IPS-18a (cell line): ENCODE measurements around the gene TMEM270.
"Not testable (repeated sequence)": the region's sequence is repeated elsewhere in the genome, so short reads cannot be mapped to it uniquely, and the experiment has no call there.

Experiments used
- H3K27ac ChIP-seq: one replicate; pipeline ENCODE4 v1.5.1; 2013; ENCODE audit warnings: low read length
- H3K27me3 ChIP-seq: one replicate; pipeline ENCODE4 v1.6.1; 2013; ENCODE audit warnings: mild to moderate bottlenecking, low read length; ENCODE audit not compliant: control insufficient read depth, insufficient read depth
- H3K36me3 ChIP-seq: one replicate; pipeline ENCODE4 v1.6.1; 2013; ENCODE audit warnings: low read depth, low read length; ENCODE audit not compliant: control insufficient read depth
- H3K4me1 ChIP-seq: one replicate; pipeline ENCODE4 v1.6.1; 2013; ENCODE audit warnings: low read depth, low read length; ENCODE audit not compliant: control insufficient read depth
- H3K4me3 ChIP-seq: one replicate; pipeline ENCODE4 v1.5.1; 2013; ENCODE audit warnings: low read length
- H3K9ac ChIP-seq: one replicate; pipeline ENCODE4 v1.6.1; 2013; ENCODE audit warnings: mild to moderate bottlenecking, low read length, moderate library complexity
- H3K9me3 ChIP-seq: one replicate; pipeline ENCODE4 v1.6.1; 2013; ENCODE audit warnings: low read depth, low read length; ENCODE audit not compliant: control insufficient read depth

Gene TMEM270

DNA sequence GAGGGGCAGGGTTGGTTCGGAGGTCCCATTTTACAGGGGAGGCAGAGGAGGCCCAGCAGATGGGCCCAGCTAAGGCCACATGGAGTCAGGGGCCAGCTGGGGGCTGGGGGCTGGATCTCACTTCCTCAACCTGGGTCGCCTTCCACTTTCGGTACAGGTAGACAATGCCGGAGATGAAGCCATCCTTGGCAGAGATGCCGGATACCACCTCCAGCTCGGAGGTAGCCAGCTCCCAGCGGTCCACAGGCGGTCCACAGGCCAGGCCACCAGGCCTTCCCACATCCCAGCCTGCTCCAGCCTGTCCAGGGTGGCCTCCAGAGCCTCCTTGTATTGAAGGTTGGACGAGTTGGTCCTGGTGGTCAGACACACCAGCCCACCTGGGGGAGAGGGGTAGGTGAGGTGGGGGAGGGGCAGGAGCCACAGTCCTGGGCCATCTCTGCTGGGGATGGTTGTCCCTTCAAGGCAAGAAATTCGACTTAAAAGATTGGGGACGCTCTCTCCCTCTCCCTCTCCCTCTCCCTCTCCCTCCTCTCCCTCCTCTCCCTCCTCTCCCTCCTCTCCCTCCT lies 26.2 kb upstream of the TMEM270 start:
- no peak overlapping the region for H3K4me3 ChIP-seq
- peaks cover 34% of the 10 kb centered on the region for H3K4me1 ChIP-seq
- no peak overlapping the region for H3K9ac ChIP-seq
- H3K36me3 ChIP-seq, result no peaks in the 10 kb centered on the region
- H3K9me3 ChIP-seq, result no peaks in the 10 kb centered on the region
- no peaks in the 10 kb centered on the region for H3K27me3 ChIP-seq
- no peak overlapping the region for H3K27ac ChIP-seq

GRCh38 chr7:73837167-73837566 lies 23.8 kb upstream of the TMEM270 start:
- not testable (repeated sequence) for H3K9ac ChIP-seq, H3K27me3 ChIP-seq, H3K4me3 ChIP-seq, H3K36me3 ChIP-seq, H3K27ac ChIP-seq, H3K9me3 ChIP-seq
- H3K4me1 ChIP-seq, result peaks cover 12% of the 10 kb centered on the region

DNA sequence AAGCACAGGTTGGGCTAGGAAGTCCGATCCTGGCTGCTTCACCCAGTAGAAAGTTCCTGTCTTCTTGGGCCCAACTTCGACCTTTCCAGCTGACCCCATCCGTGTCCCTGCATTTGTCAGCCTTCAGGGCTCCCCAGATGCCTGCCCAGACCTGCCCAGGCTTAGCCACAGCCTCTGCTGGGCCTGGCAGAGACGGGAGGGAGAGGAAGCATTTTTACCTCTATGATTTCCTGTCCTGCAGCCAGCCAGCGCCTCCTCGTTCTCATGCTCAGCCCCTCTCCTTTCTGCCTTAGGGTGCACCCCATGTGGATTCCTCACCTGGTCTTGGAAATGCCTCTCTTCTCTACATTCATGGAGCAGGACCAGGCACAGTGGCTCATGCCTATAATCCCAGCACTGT lies 22.3 kb upstream of the TMEM270 start:
- Histone ChIP-seq H3K4me1 (peaks cover 1% of the 10 kb centered on the region), H3K36me3 (no peaks in the 10 kb centered on the region), H3K9ac (no peak overlapping the region), H3K9me3 (no peaks in the 10 kb centered on the region), H3K27ac (no peak overlapping the region), H3K27me3 (no peaks in the 10 kb centered on the region), H3K4me3 (no peak overlapping the region)

GRCh38 chr7:73839290-73839689 lies 21.7 kb upstream of the TMEM270 start:
- H3K4me1 ChIP-seq, result no peaks in the 10 kb centered on the region
- H3K27me3 ChIP-seq, result no peaks in the 10 kb centered on the region
- H3K9me3 ChIP-seq, result no peaks in the 10 kb centered on the region
- H3K27ac ChIP-seq, result no peak overlapping the region
- no peak overlapping the region for H3K9ac ChIP-seq
- no peak overlapping the region for H3K4me3 ChIP-seq
- H3K36me3 ChIP-seq, result no peaks in the 10 kb centered on the region

DNA sequence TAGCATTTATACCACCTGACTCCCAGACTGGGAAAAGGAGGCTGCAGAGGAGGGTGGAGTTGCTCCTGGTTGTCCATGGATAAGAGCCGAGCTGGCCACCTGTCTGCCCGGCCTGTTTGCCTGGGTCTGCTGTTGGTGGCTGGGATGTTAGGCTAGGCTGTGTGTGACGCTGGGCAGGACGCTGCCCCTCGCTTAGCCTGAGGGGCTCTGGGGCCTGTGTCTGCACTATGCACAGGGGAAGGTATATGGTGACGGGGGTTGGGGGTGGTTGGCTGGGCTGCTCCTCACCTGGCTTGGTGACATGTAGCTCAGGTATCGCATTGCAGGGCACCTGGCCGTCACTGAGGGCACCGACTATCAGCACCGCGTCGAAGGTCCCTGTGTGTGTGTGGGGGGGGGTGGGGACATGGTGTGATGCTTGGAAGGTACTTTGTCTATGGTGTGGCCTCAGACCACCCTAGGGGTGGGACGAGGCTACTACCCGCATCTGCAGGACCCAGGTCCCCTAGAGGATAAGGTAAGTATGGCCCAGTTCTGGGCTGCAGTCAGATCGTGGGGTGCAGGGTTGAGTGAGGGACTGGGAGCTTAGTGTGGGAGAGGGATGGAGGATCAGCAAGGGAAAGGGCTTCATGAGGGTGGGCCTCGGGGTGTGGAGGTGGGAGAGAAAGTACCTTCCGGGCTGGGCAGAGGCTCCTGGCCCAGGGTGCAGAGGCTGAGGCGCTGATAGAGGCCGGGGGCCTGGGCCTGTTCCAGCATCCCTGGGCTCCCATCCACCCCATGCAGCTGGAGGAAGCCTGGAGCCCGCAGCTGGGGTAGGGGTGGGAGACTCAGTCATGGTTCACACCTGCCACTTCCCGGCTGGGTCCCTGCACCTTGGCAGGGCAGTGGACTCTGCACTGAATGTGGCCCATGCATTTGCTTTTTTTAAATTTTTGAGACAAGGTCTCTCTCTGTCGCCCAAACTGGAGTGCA lies 20.9 kb upstream of the TMEM270 start:
- Histone ChIP-seq H3K36me3 (no peaks in the 10 kb centered on the region), H3K27me3 (no peaks in the 10 kb centered on the region), H3K9ac (no peak overlapping the region), H3K4me3 (no peak overlapping the region), H3K9me3 (no peaks in the 10 kb centered on the region), H3K27ac (no peak overlapping the region), H3K4me1 (no peaks in the 10 kb centered on the region)

- Histone ChIP-seq H3K36me3 (no peaks in the 10 kb centered on the region), H3K4me1 (no peaks in the 10 kb centered on the region), H3K27me3 (no peaks in the 10 kb centered on the region), H3K9ac (no peak overlapping the region), H3K27ac (no peak overlapping the region), H3K4me3 (no peak overlapping the region), H3K9me3 (no peaks in the 10 kb centered on the region)
These were observed 20.1 kb upstream of the TMEM270 start for GRCh38 chr7:73840715-73841379.

GRCh38 chr7:73841689-73842066 lies 19.3 kb upstream of the TMEM270 start:
- Histone ChIP-seq H3K27ac (peak overlapping the region; percentile 47), H3K27me3 (no peaks in the 10 kb centered on the region), H3K36me3 (no peaks in the 10 kb centered on the region), H3K4me1 (no peaks in the 10 kb centered on the region), H3K4me3 (peak overlapping the region; percentile 76), H3K9me3 (no peaks in the 10 kb centered on the region), H3K9ac (peak overlapping the region; percentile 48)

DNA sequence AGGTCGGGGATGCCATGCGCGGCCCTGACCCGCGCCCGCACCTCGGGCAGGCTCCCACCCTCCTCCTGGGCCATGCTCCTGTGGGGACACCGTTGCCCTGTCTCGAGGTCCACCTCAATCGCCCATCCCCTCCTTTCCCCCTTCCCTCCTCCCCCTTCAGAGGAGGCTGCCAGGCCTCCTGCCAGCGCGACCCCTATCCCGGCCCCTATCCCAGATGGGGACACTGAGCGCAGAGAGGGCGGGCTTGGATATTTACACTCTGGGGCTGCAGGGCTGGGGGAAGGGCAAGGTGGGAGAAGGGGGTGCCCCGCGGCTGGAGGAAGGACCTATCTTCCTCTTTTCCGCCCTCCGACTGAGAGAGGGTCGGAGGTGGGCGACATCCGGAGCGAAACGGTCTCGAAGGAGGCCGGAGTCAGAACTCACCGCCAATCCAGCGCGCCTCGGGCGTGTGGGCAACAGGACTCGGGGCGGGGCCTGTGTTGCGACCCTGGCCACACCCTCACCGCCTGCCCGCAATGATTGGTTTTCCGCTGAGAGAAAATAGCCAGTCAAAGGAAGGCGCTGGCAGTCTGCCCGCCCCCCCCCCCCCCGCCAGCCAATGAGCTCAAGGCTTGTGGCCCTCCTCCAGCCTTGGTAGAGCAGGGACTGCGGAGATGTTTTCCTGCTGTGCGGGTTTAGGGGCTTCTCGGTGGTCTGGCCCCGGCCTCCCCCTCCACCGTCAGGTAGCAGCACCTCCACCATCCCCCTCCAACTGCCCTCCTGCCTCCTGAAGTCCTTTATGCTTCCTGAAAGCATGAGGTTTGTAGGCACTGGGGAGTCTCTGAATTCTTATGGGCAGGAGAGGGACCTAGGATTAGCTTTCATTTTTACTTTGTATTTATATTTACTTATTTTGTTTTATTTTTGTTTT lies 18.6 kb upstream of the TMEM270 start, which contains the start of gene METTL27:
TSS of gene METTL27 (minus strand) at position 450 of the 910 bp plus-strand sequence. CDS start at position 74, 376 bp downstream.
- Histone ChIP-seq H3K4me1 (no peaks in the 10 kb centered on the region), H3K4me3 (peak within 1 kb of the TSS; percentile 76), H3K9me3 (no peaks in the 10 kb centered on the region), H3K27me3 (no peaks in the 10 kb centered on the region), H3K9ac (peak within 1 kb of the TSS; percentile 48), H3K27ac (peak within 1 kb of the TSS; percentile 47), H3K36me3 (no peaks in the 10 kb centered on the region)

DNA sequence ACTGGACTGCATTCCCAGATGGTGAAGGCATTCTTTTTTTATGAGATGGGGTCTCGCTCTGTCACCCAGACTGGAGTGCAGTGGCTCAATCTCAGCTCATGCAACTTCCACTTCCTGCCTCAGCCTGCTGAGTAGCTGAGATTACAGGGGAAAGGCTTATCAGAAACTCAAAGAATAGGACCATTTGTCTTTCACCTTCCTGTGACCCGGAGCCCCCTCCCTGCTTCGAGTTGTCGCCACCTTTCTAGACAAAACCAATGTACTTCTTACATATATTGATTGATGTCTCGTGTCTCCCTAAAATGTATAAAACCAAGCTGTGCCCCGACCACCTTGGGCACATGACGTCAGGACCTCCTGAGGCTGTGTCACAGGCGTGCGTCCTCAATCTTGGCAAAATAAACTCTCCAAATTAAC lies 16.8 kb upstream of the TMEM270 start:
- H3K27me3 ChIP-seq, result no peaks in the 10 kb centered on the region
- H3K9ac ChIP-seq, result no peak overlapping the region
- H3K27ac ChIP-seq, result no peak overlapping the region
- no peaks in the 10 kb centered on the region for H3K4me1 ChIP-seq
- no peak overlapping the region for H3K4me3 ChIP-seq
- H3K36me3 ChIP-seq, result no peaks in the 10 kb centered on the region
- no peaks in the 10 kb centered on the region for H3K9me3 ChIP-seq

DNA sequence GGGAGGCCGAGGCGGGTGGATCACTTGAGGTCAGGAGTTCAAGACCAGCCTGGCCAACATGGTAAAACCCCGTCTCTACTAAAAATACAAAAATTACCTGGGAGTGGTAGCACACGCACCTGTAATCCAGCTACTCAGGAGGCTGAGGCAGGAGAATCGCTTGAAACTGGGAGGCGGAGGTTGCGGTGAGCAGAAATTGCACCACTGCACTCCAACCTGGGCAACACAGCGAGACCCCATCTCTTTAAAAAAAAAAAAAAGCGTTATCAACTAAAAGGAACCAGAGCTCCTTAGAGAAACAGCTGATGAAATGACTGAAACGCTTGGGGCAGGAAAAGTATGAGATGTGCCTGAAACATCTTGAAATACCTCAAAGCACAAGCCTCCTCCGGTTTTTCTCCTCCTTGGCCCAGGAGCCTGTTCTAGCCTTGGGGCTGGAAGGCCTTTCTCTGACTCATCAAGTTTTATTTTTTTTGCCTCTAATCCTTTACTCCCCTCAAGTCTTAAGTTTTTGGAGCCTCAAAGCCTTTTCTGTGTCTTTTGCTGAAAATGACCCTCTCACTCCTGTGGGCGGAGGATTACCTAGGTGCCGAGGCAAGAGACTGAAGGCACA lies 16.0 kb upstream of the TMEM270 start:
- Histone ChIP-seq H3K27me3 (no peaks in the 10 kb centered on the region), H3K9ac (no peak overlapping the region), H3K36me3 (no peaks in the 10 kb centered on the region), H3K9me3 (no peaks in the 10 kb centered on the region), H3K27ac (no peak overlapping the region), H3K4me3 (no peak overlapping the region), H3K4me1 (no peaks in the 10 kb centered on the region)
